Stimulated activated CD8-positive, alpha-beta memory T cell treated with anti-CD3 and anti-CD28 coated beads, Interleukin-4, amount 100 ng/mL, for 1 hour (primary cell): ENCODE data around the gene RALBP1.
A peak's percentile ranks its signal among the peaks of the same experiment; 100 is the strongest.
"Not testable (repeated sequence)": the region's sequence is repeated elsewhere in the genome, so short reads cannot be mapped to it uniquely, and the experiment has no call there.

Experiments
- DNase-seq, 2 donors: peaks; one replicate each; pipeline ENCODE4 v3.0.0-alpha.2; 2020; ENCODE audit warnings: low read depth in 2 of 2, low spot score in 1 of 2

The RALBP1 gene

GRCh38 chr18:9454061-9454703 is 21.1 kb upstream of the RALBP1 start:
- DNase-seq, result no peak

DNA sequence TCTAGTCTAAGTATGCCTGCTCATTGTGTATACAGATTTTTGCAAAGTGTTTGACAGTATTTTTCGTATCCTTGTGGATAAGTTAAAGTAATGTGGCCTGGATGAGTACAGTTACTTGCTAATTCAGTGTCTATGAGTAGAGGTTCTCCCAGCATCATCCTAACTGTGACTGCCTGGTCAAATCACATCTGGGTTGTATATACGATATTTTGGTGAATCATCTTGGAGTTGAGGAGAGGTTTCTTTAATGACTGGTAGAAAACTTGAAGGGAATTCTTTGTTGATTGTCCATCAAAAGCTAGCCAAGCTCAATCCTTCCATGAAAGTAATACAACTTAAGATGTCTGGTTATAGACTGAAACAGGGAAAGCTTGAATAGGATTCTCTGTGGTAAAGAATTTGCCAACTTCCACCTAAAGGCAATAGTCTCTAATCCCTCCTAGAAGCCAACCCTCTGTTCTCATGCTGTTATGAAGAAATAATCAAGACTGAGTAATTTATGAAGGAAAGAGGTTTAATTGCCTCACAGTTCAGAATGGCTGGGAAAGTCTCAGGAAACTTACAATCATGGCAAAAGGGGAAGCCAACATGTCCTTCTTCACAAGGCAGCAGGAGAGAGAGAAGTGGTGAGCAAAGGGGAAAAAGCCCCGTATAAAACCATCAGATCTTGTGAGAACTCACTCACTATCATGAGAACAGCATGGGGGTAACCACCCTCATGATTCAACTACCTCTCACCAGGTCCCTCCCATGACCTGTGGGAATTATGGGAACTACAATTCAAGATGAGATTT is 19.4 kb upstream of the RALBP1 start:
- no peak for DNase-seq

DNA sequence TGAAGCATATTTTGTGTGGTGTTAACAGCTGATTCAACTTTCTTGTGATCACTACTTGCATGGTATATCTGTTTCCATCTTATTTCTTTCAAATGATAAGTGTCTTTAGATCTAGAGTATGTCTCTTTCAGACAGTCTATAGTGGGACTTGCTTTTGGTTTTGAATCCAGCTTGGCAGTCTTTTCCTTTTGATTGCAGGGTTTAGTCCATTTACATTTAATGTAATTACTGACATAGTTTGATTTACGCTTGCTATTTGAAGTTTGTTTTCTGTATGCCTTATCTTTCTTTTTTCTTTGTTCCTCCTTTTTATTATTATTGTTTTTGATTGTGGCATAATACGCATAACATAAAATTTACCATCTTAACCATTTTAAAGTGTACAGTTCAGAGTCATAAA is 9.2 kb upstream of the RALBP1 start:
- no peak for DNase-seq

DNA sequence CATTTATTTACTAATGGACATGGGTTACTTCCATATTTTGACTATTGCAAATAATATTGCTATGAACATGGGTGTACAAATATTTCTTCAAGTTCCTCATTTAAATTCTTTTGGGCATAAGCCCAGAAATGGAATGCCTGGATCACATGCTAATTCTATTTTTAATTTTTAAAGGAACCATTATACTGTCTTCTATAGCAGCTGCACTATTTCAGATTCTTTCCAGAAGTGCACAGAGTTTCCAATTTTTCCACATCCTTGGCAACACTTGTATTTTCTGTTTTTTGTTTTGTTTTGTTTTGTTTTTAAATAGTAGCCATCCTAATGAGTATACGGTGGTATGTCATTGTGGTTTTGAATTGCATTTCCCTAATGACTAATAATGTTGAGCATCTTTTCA is 8.5 kb upstream of the RALBP1 start:
- no peak for DNase-seq

GRCh38 chr18:9468998-9469397 is 6.3 kb upstream of the RALBP1 start:
- DNase-seq, result no peak

GRCh38 chr18:9469685-9470084 is 5.6 kb upstream of the RALBP1 start:
- no peak for DNase-seq

- no peak for DNase-seq
Measured at GRCh38 chr18:9474108-9474982, 968 bp upstream of the RALBP1 start.

- peak; percentile 17 to 18 for DNase-seq
Measured at GRCh38 chr18:9475643-9476591, 604 bp downstream of the RALBP1 start.

DNA sequence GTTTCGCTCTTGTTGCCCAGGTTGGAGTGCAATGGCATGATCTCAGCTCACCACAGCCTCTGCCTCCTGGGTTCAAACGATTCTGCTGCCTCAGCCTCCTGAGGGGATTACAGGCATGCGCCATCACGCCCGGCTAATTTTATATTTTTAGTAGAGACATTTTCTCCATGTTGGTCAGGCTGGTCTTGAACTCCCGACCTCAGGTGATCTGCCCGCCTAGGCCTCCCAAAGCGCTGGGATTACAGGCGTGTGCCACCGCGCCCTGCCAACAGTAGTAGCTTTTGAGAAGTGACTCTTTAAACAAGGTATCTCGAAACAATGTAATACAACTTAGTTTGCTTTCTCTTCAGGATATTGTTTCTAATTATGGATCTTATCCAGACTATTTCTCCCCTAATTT is 1.6 kb downstream of the RALBP1 start:
- DNase-seq, result not testable (repeated sequence)

GRCh38 chr18:9477509-9477908 is 2.2 kb downstream of the RALBP1 start:
- DNase-seq, result no peak

DNA sequence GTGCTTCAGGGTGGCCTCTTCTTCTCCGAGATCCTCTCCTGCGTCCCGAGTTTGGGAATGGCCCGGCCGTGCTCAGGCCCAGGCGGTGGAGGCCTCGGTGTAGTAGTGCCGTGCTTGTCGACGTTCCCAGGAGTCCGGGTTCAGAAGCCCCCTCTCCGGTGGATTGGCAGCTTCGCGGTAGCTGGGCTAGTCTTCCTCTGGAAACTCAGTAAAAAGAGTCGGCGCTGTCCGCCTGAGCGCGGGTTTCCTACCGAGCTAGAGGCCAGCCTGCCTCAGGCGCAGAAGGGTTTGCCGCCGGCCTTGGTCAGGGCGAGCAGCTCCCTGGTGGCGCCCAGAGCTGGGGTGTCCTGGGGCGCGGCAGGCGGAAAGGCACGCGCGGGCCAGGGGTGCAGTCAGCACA is 3.2 kb downstream of the RALBP1 start:
- no peak for DNase-seq

GRCh38 chr18:9482790-9483189 is 7.5 kb downstream of the RALBP1 start:
- DNase-seq, result no peak

- DNase-seq, result no peak
Measured at GRCh38 chr18:9483526-9483925, 8.2 kb downstream of the RALBP1 start.

DNA sequence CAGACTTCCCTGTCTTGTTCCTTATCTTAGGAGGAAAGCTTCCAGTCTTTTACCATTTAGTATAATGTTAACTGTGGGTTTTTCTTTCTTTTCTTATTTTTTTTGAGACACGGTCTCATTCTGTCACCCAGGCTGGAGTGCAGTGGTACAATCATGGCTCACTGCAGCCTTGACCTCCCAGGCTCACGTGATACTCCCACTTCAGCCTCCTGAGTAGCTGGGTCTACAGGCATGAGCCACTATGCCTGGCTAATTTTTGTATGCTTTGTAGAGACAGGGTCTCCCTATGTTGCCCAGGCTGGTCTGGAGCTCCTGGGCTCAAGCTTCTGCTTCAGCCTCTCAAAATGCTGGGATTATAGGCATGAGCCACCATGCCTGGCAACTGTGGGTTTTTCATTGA is 9.5 kb downstream of the RALBP1 start:
- not testable (repeated sequence) for DNase-seq

DNA sequence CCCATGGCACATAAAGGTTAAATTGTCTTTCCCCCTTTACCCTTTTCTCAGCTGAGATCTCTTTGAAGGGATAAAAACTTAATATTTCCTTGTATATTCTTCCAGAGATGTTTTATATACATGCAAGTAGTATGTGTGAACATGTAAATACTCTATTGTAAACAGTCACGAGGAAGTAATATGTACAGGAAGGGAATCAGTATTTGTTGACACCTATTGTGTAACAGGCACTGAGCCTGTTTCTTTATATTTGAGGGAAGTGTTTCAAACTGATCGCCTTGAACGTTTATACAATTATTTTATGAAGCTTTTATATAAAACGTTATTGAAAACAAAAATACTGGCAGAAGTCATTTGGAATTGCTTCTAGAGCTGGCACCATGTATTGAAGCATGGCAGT is 13.2 kb downstream of the RALBP1 start:
- no peak for DNase-seq

- DNase-seq, result no peak
Measured at GRCh38 chr18:9494778-9495331, 19.5 kb downstream of the RALBP1 start.

DNA sequence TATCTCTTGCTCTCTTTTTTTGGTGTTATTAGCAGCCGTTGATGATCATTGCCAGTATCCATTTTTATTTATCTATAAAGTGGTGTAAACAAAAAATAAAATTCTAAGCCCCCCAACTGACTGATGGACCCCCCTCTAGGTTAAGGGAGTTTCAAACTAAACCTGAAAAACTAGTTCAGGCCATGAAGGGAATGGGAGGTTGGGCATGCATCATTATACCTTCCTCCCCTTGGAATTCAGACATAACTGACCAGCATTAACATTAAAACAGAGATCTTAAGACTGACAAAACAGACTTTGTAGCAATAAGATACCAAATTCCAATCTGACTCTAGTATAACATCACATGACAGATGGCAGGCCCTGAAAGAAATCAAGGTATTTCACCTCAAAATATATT is 20.2 kb downstream of the RALBP1 start:
- DNase-seq, result no peak

DNA sequence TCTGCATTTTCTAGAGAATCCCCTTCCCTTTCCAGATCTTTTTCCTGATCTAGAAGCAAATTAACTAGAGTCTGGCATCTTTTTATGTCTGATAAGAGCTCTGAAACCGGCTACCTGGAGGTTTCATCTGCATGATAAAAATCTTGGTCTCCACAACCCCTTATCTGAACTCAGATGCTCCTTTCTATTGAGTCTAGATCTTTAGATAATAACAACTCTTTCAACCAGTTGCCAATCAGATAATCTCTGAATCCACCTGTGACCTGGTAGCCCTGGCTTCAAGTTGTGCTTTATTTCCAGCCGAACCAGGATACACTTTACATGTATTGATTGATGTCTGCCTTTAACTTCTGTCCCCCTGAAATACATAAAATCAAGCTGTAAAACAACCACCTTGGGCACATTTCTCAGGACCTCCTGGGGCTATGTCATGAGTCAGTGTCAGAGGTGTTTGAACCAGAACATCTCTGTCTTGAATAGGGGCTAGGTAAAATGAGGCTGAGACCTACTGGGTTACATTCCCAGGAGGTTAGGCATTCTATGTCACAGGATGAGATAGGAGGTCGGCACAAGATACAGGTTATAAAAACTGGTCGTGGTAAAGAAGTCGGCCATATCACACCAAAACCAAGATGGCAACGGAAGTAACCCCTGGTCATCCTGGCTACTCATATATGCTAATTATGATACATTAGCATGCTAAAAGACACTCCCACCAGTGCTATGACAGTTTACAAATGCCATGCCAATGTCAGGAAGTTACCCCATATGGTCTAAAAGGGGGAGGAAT is 20.8 kb downstream of the RALBP1 start:
- DNase-seq, result no peak

- DNase-seq, result no peak
Measured at GRCh38 chr18:9506046-9506792, 30.9 kb downstream of the RALBP1 start.
